8988T (cell line): ENCODE data around the gene ATP5F1D.
"Not testable (repeated sequence)": the region's sequence is repeated elsewhere in the genome, so short reads cannot be mapped to it uniquely, and the experiment has no call there.

Source experiments
- DNase-seq: peaks from one replicate; pipeline ENCODE4 v3.0.0; 2011

The ATP5F1D gene

DNA sequence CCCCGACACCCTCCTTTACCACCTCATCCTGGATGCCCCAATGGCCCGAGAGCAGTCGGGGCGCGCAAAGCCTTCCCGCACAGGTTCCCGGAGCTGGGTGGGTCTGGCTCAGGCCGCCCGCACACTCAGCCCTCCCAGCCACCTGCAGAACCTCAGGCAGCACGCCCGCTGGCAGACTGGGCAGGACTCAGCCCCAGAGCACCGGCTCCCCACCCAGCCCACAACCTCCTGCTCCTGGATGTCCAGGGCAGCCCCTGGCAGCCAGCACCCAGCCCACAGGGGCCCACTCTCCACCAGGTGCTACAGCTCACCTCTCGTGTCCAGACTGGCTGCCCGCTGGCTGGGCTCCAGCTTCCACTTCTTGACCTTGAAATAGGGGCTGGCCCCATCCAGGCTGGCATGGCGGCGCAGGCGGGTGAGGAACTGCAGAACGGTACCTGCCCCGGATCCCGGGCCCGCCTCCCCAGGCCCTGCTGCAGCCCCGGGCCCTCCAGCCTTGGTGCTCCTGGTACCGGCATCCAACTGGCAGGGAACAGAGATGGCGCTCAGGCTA, 8.4 kb upstream of the ATP5F1D start:
- DNase-seq = no peak

- DNase-seq = no peak
These were observed 7.2 kb upstream of the ATP5F1D start for GRCh38 chr19:1234051-1234954.

GRCh38 chr19:1234955-1235380, 6.6 kb upstream of the ATP5F1D start:
- DNase-seq = no peak

DNA sequence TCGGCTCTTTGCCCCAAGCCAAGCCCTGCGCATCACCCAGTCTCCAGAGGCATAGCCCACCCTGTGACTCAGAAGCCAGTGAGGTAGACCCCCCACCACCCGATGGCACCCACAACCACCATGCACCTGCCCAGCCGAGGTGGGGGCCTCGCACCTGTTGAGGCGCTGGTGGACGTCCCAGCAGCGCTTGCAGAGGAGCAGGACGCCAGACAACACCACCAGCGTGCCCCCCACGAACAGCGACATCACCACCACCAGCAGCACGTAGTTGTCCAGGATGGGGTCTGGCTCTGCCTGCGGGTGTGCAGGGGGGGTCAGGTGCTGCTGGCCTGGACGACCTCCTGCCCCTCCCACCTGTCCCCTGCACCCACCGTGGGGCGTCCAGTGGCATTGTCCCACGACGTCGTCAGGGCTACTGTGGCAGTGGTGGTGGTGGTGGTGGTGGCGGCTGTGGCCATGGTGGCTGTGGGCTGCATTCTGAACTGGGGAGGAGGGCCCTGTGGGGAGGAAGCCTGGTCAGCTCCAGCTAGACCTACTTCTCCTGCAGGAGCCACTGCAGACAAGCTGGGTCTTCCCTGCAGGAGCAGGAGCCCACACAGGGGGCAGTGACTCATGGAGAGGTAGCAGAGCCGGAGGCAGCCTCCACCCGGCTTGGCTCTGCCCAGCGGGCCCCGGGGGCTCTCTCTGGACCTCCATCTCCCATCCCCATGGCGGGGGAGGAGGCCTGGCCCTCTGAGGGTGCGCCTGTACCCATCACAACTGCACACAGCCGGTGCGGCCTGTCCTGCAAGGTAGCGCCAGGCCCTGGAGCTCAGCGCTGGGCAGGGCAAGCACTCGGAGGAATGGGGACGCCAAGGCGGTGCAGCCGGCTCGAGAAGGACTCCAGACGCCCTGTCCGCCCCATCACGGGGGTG, 5.7 kb upstream of the ATP5F1D start:
- peak; percentile 90 for DNase-seq

DNA sequence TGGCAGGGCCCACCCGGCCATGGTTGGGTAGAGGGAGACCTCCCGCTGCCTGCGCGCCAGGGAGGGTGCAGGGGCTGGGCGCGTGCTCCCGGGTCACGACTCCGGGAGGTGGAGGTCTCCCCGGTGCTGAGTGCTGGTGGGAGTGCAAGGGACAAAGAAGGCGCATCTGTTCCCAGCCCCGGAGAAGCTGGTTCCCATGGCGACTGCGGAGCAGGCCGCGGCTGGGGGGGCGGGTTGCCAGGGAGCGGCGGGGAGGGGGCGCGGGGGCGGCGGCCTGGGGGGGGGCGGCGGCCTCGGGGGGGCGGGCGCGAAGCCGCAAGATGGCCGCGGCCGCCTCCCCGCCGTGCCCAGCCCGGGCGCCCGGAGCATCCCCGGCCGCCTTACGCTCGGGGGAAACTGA, 5.0 kb upstream of the ATP5F1D start:
- no peak for DNase-seq

- DNase-seq = no peak
These were observed 4.4 kb upstream of the ATP5F1D start for GRCh38 chr19:1237027-1237659.

DNA sequence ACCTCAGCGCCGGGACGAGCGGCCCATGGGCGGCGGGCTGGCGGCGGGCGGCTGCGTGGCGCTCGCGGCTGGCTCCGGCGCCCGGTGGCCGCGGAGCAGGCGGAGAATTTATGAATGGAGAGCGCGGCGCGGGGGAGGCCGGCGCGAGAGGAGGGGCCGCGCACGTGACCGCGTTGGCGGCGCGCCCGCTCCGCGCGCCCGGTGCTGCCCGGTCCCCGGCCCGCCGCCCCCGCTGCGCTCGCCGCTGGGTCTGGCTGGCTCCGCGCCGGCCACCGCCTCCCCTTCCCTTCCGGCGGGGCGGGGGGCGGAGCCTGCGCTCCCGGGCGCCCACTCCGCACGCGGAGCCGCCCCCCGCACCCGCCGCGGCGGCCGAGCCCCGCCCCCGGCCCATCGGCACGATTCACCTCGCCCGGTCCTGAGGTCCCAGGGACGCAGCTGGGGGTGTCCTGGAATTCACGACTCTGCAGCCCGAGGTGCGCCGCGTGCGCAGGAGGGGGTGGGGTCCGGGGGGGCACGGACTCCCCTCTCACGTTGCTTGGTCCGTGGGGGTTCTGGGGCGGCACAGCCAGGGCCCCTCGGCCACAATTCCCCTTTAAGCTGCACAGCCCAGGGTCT, 3.7 kb upstream of the ATP5F1D start, which contains the start of gene CBARP:
Gene CBARP (minus strand): TSS at position 252 of the 615 bp plus-strand sequence. CDS start 1,905 bp downstream, outside the sequence.
- peak; percentile 82 for DNase-seq

DNA sequence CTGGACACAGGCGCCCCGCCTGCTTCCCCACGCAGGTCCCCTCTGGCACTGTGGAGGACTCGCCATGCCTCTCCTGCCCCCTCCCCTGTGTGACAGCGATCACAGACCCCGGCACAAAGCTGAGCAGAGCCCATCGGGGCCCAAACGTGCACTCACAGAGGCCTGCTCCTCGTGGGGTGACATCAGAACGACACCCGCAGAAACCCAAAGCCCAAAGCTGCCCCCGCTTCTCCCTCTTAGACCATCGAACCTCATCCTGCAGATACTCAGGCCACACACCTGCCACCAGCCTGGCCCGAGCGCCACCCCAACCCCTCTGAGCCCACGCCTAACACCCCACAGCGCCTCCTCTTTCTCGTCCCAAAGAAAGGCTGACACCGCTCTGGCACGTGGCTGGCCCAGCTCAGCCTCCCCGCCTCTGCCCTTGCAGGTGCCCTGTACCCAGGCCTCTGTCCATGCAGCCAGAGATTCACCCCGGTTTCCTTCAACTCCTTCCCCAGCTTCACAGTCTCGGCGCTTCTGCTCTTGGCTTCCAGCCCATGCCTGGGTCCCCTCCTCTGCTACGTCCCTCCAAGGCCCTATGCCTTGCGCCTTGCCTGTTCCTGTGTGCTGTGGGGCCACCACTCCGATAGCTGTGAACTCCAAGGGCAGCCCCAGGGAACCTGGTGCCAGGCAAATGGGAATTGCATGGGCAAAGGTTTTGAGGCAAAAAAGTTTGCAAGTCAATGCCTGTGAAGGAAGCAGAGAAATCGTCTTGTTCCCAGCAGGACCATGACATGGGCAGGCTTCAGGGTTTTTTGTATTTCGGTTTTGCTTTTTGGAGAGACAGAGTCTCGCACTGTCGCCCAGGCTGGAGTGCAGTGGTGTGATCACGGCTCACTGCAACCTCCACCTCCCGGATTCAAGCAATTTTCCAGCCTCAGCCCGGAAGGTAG, 2.9 kb upstream of the ATP5F1D start:
- no peak for DNase-seq

DNA sequence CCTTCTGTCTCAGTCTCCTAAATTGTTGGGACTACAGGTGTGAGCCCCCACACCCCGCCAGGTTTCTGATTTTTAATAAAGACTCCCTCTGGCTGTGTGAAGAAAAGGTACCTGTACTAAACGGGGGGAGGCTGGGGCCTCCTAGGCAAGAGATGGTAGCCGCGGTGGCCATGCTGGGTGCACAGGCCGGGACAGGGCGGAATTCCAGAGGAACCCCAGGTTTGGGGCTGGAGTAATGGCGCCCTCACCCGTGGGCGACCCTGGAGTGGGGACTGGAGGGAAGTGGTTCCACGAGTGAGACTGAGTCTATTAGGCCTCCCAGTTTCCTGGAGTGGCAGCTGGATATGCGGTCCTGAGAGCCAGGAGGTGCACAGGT, 2.1 kb upstream of the ATP5F1D start:
- no peak for DNase-seq

DNA sequence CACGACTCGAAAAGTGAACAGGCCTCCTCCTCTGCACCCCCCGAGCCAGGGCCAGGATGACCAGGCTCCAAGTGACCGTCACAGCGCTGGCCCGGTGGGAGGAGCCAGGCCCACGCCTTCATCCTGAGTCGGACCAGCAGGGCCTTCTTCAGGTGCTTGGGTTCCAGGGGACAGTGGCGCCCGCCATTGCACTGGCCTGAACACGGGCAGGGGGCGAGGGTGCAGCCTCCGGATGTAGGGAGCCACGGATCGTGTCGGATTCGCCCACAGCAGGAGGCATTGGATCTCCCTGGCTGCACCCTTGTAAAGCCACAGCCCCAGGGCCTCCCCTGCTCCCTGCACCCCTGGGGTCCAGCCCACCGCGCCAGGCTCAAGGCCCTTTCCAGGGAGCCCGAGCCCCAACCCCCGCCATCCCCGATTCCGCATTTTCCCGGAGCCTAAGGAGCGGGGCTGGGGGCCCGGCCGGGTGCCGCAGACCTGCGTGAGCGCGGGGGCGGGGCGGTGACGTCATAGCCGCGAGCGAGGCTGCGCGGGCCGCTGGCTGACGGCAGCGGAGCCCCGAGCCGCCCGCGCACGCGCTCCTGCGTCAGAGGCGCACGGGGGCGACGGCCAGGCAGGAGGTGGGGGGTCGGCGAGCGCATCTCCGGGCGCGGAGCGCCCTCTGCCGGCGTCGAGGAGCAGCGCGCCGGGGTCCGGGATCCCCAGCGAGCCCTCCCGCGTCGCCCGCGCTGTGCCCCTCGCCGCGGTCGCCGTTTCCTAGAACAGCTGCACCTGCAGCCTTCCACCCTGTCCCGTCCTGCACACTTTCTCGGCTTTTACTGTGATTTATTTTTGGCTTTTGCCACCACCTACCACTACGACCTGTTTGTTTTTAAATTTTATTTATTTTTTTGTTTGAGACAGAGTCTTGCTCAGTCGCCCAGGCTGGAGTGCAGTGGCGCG, 1.5 kb upstream of the ATP5F1D start:
- DNase-seq = peak; percentile 100

GRCh38 chr19:1240925-1241324, 626 bp upstream of the ATP5F1D start:
- DNase-seq = no peak

- DNase-seq = peak; percentile 99
These were observed 2.5 kb downstream of the ATP5F1D start for GRCh38 chr19:1243768-1244692.

- no peak for DNase-seq
These were observed 3.3 kb downstream of the ATP5F1D start for GRCh38 chr19:1244693-1245451.

- DNase-seq = no peak
These were observed 4.1 kb downstream of the ATP5F1D start for GRCh38 chr19:1245494-1246264.

- DNase-seq = not testable (repeated sequence)
These were observed 4.9 kb downstream of the ATP5F1D start for GRCh38 chr19:1246265-1247087.

GRCh38 chr19:1247748-1248138, 6.2 kb downstream of the ATP5F1D start:
- no peak for DNase-seq
